GM10266 (cell line): ENCODE data around the gene LIPC.
A peak's percentile ranks its signal among the peaks of the same experiment; 100 is the strongest.

Experiments
- DNase-seq: peaks from one replicate; pipeline ENCODE4 v3.0.0; 2012; ENCODE audit errors: extremely low spot score
- TF ChIP-seq, protein P1 (sequence below): IDR thresholded peaks from 2 replicates; pipeline ENCODE4 v1.5.1; 2012; ENCODE audit warnings: mild to moderate bottlenecking, low read depth; ENCODE audit not compliant: control insufficient read depth, insufficient read depth; ENCODE audit errors: missing control alignments

Gene LIPC

DNA sequence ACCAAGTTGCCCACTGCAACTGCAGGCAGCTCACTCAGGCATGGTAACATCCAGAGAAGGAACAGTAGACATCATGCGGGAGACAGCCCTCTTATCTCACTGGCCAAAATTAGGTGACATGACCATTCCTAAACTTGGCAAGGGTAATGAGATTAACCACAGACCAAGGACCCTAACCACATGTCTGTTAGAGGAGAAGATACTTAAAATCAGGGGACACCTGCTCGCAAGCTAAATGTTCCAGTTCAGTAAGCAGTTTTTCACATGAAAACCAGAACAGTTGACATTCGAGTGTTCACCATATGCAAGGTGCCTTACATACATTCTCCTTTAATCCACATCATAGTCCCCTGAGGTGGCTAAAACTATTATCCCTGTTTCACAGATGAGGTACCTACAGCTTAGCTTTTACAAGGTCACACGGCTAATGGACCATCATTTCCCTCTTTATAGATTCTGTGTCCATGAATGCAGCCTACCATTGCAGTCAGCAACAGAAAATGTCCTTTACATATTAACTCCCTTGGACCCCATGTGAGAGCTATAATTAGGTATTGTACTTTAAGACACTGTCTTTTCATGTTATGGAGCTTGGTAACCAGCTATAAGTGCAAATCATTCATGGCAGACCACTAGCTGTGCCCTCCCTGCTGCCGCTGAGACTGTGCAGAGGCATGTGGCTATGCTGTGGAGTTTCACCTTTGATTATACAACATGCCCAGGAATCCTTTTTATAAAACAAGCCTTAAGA, 154.1 kb downstream of the LIPC start:
- peak; percentile 16 for DNase-seq
- TF ChIP-seq, protein P1, sequence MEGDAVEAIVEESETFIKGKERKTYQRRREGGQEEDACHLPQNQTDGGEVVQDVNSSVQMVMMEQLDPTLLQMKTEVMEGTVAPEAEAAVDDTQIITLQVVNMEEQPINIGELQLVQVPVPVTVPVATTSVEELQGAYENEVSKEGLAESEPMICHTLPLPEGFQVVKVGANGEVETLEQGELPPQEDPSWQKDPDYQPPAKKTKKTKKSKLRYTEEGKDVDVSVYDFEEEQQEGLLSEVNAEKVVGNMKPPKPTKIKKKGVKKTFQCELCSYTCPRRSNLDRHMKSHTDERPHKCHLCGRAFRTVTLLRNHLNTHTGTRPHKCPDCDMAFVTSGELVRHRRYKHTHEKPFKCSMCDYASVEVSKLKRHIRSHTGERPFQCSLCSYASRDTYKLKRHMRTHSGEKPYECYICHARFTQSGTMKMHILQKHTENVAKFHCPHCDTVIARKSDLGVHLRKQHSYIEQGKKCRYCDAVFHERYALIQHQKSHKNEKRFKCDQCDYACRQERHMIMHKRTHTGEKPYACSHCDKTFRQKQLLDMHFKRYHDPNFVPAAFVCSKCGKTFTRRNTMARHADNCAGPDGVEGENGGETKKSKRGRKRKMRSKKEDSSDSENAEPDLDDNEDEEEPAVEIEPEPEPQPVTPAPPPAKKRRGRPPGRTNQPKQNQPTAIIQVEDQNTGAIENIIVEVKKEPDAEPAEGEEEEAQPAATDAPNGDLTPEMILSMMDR, result no peak

DNA sequence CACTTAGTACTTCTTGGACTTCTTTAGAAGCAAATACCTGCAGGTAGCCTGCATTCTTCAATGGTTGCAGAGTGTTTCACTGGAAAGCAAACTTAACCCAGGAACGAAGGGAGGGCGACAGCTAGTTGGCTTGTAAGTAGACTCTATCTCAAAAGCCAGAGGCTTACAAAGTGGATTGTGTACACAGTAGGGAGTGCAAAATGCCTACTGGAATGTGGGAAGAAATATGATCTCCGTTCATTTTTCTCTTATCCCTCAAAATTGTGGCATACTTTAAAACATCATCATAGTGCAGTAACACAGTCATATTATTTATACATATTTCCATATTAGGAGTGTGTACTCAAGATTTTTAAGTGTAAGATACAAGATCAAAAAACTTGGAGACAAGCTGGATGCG, 155.7 kb downstream of the LIPC start:
- TF ChIP-seq, protein P1, result no peak
- DNase-seq, result no peak

DNA sequence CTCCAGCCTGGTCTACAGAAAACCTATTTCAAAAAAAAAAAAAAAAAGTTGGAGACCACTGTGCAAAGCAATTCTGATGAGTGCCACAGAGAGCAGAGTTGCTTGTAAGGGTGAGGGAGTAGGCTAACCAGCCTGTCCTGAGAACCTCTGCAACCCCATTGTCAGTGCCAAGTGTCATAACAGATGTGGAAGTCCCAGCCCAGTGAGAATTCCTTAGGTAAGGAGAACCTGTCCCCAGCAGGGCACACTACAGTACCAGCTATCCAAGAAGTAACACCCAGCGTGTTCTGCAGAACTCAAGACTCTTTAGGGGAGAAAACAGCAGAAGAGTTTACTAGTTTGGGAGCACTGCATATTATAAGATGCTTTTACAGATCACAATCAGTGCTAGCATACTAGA, 156.3 kb downstream of the LIPC start:
- TF ChIP-seq, protein P1, result no peak

DNA sequence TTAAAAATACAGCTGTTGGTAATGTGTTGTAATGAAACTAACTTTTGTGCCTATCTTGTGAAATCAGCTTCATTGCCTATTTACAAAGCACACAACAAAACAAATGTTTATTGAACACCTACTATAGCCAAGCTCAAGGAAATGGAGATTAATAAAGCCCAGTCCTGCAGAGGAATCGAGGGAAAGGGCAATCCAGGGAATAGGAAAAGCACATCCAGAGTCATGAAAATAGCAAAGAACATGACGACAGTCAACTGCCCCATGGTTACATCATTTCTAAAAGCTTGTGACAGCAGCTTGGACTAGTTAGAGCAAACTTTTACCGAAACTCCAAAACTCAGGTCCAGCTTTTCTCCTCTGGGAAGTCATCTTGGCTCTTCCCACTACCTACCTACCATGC, 157.3 kb downstream of the LIPC start:
- TF ChIP-seq, protein P1, result no peak
- no peak for DNase-seq

More for the DNA sequence above, 156.3 kb downstream of the LIPC start:
- no peak for DNase-seq

DNA sequence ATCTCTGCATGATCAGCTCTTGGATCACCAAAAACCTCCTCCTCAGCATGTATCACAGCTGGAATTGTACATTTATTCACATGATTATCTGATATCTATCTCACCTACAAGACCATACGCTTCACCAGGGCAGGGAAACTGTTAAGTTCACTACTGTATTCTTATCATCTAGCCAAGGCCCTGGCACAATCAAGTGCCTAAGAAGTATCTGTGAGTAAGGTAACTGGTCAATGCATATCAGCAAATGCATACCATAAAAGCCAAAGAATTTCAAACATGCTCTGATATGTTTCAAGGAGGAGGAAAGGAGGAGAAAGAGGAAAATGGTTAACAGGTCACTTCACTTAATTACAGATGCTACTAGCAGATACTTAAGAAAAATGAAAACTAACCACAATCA, 158.4 kb downstream of the LIPC start:
- no peak for DNase-seq
- TF ChIP-seq, protein P1, result no peak

DNA sequence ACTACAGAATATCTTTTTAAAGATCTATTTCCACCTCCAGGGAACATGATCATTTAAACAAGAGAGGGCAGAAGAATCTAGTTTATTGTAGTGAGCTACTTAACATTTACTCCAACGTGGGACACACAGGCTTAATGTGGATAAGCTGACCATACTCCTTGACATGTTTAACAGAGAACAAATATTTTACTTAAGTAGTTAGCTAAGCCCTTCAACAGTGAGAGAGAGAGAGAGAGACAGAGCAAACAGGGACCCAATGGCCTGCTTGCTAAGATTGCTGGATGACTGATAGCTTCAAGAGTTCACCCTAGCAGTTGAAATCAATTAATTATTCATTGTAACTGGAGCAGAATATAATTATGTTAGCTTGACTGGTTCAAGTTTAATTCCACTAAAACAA, 159.1 kb downstream of the LIPC start:
- TF ChIP-seq, protein P1, result no peak

DNA sequence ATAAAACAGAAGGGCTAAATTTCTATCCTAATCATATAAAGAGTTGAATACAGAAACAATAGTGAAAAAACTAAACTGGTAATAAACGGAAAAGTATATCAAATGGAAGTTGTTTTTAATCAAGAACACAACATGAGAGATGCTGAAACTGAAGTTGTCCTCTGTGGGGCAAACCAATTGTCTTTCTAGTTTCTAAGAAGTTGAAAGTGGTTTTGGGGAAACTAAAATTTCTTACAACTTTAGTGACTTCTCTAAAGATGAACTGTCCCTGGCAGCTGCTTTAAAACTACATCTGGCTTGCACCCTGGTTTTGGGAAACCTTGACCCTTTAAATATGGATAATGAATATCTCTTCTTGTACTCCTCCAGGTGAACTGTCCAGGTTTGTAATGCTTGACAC, 162.1 kb downstream of the LIPC start:
- peak; percentile 15 for DNase-seq
- TF ChIP-seq, protein P1, result no peak

More for the DNA sequence above, 159.1 kb downstream of the LIPC start:
- DNase-seq, result no peak
